HUES48 (cell line): Measurements from ENCODE around the gene NGEF.

Experiments
- H3K27ac ChIP-seq: one replicate; pipeline ENCODE4 v1.7.0; 2013; ENCODE audit warnings: low read depth, low read length, inconsistent platforms
- H3K27me3 ChIP-seq: 2 replicates; pipeline ENCODE4 v1.6.1; 2013; ENCODE audit warnings: mild to moderate bottlenecking, low read length; ENCODE audit not compliant: control insufficient read depth, insufficient read depth
- H3K36me3 ChIP-seq: 2 replicates; pipeline ENCODE4 v1.6.1; 2013; ENCODE audit warnings: low read length; ENCODE audit not compliant: control insufficient read depth, insufficient read depth
- H3K4me1 ChIP-seq: 2 replicates; pipeline ENCODE4 v1.6.1; 2013; ENCODE audit warnings: mild to moderate bottlenecking, low read length; ENCODE audit not compliant: control insufficient read depth, insufficient read depth
- H3K4me3 ChIP-seq: 2 replicates; pipeline ENCODE4 v1.5.1; 2013; ENCODE audit warnings: mild to moderate bottlenecking, low read depth, low read length
- H3K9ac ChIP-seq: 2 replicates; pipeline ENCODE4 v1.6.1; 2013; ENCODE audit warnings: mild to moderate bottlenecking, low read depth, low read length, moderate library complexity
- H3K9me3 ChIP-seq: 2 replicates; pipeline ENCODE4 v1.6.1; 2013; ENCODE audit warnings: low read length; ENCODE audit not compliant: control insufficient read depth, insufficient read depth

NGEF gene

DNA sequence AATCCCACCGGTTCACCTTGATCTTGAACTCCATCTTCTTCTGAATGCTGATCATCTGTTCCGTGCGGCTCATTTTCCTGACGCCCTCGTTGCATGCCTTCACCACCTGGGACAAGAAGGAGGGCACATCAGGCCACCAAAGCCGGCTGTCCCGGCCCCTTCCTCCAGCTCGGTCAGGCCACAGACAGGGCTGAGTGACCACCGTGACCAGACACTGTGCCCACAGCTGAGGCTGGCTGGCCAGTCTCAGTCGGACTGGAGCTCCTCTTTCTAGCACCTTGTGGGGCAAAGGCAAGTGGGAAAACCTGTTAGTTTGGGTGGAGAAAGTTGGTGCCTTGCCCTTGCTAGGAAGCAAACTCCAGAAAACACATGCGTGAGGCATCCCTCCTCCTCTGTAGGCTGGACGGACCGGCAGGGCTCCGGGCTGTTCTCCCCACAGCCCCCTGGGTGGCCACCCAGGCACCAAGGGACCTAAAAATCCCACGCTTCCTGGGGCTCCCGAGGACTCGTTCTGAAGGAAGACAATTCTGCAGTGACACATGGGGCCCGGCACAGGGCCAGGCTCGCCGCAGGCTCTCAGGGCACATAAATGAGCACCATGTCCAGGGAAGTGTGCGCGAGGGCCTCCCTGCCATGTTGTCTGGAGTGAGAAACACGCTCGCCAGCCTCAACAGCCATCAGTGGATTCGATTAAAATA is 127.6 kb downstream of the NGEF start:
- no peak overlapping the region for H3K9ac ChIP-seq
- no peak overlapping the region for H3K27ac ChIP-seq
- no peak overlapping the region for H3K4me3 ChIP-seq
- H3K4me1 ChIP-seq = no peaks in the 10 kb centered on the region; the same call in 1 of the 2 replicates
- no peaks in the 10 kb centered on the region for H3K27me3 ChIP-seq
- no peaks in the 10 kb centered on the region for H3K36me3 ChIP-seq
- no peaks in the 10 kb centered on the region for H3K9me3 ChIP-seq

DNA sequence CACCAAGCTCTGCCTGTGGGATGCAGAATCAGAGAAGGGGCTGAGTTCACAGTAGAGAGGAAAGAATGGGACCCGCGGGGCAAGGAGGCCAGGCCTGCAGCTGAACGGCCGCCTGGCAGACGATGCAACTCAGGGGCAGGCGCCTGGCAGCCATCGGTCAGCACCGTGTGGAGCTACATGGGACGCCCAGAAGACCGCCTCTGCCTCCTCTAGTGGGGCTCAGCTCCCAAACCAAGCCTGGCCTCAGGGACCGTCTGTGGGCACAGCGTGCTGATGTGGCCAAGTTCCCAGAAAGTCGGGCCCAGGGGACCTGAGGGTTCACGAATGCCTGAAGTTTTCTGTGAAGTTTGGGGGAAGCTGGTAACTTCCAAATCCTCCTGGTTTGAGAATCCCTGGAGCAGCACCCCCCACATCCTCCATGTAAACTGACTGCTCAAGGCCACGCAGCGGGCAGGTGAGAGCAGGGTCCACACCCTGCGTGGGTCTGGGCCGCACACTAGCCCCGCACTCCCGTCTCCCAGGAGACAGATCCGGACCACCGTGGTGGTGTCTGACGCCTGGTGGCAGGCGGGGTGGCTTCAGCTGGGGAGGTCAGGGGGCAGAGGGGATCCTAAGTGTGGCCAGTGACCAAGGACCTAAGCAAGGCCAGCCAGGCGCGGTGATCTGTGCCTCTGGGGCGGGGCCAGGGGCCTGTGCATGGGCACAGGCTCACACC is 128.3 kb downstream of the NGEF start:
- no peaks in the 10 kb centered on the region for H3K27me3 ChIP-seq
- H3K4me1 ChIP-seq = no peaks in the 10 kb centered on the region; the same call in 1 of the 2 replicates
- H3K9ac ChIP-seq = no peak overlapping the region
- no peaks in the 10 kb centered on the region for H3K9me3 ChIP-seq
- no peak overlapping the region for H3K27ac ChIP-seq
- no peaks in the 10 kb centered on the region for H3K36me3 ChIP-seq
- H3K4me3 ChIP-seq = no peak overlapping the region

GRCh38 chr2:232884001-232884421 is 129.0 kb downstream of the NGEF start:
- Histone ChIP-seq H3K4me1 (no peaks in the 10 kb centered on the region; the same call in 1 of the 2 replicates), H3K27me3 (no peaks in the 10 kb centered on the region), H3K4me3 (no peak overlapping the region), H3K27ac (no peak overlapping the region), H3K9me3 (no peaks in the 10 kb centered on the region), H3K36me3 (no peaks in the 10 kb centered on the region), H3K9ac (no peak overlapping the region)

GRCh38 chr2:232883116-232883721 is 129.8 kb downstream of the NGEF start:
- no peak overlapping the region for H3K27ac ChIP-seq
- no peaks in the 10 kb centered on the region; the same call in 1 of the 2 replicates for H3K4me1 ChIP-seq
- no peaks in the 10 kb centered on the region for H3K9me3 ChIP-seq
- 0 out of 2 replicates have a peak, but pooled peaks cover 3% of the 10 kb centered on the region for H3K27me3 ChIP-seq
- no peaks in the 10 kb centered on the region for H3K36me3 ChIP-seq
- H3K4me3 ChIP-seq = no peak overlapping the region
- no peak overlapping the region for H3K9ac ChIP-seq

GRCh38 chr2:232882505-232883115 is 130.4 kb downstream of the NGEF start:
- H3K27ac ChIP-seq = no peak overlapping the region
- no peaks in the 10 kb centered on the region; the same call in 1 of the 2 replicates for H3K4me1 ChIP-seq
- no peak overlapping the region for H3K9ac ChIP-seq
- H3K27me3 ChIP-seq = peaks cover 9% of the 10 kb centered on the region
- no peaks in the 10 kb centered on the region for H3K36me3 ChIP-seq
- H3K9me3 ChIP-seq = no peaks in the 10 kb centered on the region
- no peak overlapping the region for H3K4me3 ChIP-seq

GRCh38 chr2:232882085-232882484 is 131.0 kb downstream of the NGEF start:
- Histone ChIP-seq H3K4me3 (no peak overlapping the region), H3K9ac (no peak overlapping the region), H3K27ac (no peak overlapping the region), H3K4me1 (no peaks in the 10 kb centered on the region), H3K27me3 (peaks cover 15% of the 10 kb centered on the region), H3K9me3 (no peaks in the 10 kb centered on the region), H3K36me3 (no peaks in the 10 kb centered on the region)

DNA sequence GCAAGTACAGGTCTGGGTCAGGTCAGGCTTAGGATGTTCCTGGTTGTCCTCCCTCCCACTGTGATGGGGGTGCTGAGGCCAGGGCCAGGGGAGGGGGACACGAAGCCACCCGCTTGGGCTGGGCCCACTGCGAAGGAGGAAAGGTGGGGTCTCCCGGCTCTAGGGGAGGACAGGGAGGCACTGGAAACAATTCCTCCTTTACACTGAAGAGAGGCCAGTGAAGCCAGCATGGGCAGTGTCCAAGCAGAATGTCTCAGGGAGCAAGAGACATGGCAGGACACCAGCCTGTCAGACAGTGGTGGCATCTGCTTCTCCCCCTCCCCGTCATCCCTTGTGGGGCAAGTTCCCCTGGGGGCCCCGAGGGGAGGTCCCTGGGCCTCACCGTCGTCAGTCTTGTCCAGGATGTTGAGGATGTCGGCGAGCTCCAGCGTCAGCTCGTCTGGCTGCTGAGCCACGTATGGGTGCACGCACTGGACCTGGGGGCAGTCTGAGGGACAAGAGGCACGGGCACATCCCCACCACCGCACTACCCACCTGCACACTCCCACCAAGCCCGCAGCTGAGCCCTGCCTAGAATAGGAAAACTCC is 132.2 kb downstream of the NGEF start:
- no peak overlapping the region for H3K4me3 ChIP-seq
- no peaks in the 10 kb centered on the region for H3K4me1 ChIP-seq
- H3K9ac ChIP-seq = no peak overlapping the region
- H3K27ac ChIP-seq = no peak overlapping the region
- peaks cover 25% of the 10 kb centered on the region for H3K27me3 ChIP-seq
- no peaks in the 10 kb centered on the region for H3K9me3 ChIP-seq
- no peaks in the 10 kb centered on the region for H3K36me3 ChIP-seq

DNA sequence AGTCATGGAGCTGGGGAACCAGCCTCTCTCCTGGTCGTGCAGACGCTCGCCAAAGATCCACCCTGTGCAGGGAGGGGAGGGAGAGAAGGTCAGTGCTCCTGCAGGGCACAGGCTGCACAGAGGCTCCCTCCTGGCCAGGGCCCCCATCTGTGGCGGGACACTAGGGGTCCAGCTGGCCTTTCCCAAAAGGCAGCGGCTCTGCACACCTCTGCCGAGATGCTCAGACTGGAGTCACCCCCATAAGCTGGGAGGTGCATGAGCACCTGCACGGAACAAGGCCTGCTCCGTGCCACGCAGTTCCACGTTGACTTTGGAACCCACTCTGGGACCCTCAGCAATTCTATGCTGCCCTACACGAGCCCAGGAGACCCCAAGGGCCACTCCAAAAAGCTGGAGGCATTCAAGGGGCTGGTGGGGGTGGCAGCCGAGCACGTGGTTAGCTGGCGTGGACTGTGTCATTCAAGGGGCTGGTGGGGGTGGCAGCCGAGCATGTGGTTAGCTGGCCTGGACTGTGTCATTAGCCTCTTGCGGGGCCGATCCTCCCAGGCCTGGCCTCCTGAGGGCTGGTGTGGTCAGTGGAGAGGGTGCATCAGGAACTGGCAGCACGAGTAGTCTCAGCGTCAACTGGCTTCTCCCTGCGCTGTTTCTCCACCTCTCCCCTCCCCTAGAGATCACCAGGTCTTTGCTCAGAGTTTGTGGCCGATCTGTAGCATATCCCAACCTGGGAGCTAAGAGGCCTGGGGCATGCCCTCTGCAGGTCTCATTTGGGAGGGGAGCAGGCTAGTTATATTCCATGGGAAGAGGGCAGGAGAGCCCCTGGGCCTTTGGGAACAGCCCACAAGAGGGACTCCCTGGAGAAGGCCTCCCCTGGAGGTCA is 133.2 kb downstream of the NGEF start:
- Histone ChIP-seq H3K4me1 (no peaks in the 10 kb centered on the region), H3K36me3 (no peaks in the 10 kb centered on the region), H3K4me3 (no peak overlapping the region), H3K9me3 (no peaks in the 10 kb centered on the region), H3K9ac (no peak overlapping the region), H3K27ac (no peak overlapping the region), H3K27me3 (peaks cover 31% of the 10 kb centered on the region)

GRCh38 chr2:232878855-232879617 is 134.0 kb downstream of the NGEF start:
- H3K9ac ChIP-seq = no peak overlapping the region
- no peaks in the 10 kb centered on the region for H3K4me1 ChIP-seq
- no peak overlapping the region for H3K4me3 ChIP-seq
- H3K27me3 ChIP-seq = peaks cover 31% of the 10 kb centered on the region
- no peaks in the 10 kb centered on the region for H3K9me3 ChIP-seq
- no peaks in the 10 kb centered on the region for H3K36me3 ChIP-seq
- H3K27ac ChIP-seq = no peak overlapping the region
